GM06990 (cell line): Measurements from ENCODE around the gene LCE3A.
"Not testable (repeated sequence)": the region's sequence is repeated elsewhere in the genome, so short reads cannot be mapped to it uniquely, and the experiment has no call there.

Source experiments
- DNase-seq: peaks from one replicate; pipeline ENCODE4 v3.0.0-alpha.2; 2011; ENCODE audit not compliant: insufficient read length; ENCODE audit errors: extremely low read depth
- H3K27me3 ChIP-seq: replicated peaks from 2 replicates; pipeline ENCODE4 v1.6.0; 2011; ENCODE audit warnings: low read length; ENCODE audit not compliant: control insufficient read depth, insufficient read depth
- H3K36me3 ChIP-seq: 2 replicates; pipeline ENCODE4 v1.5.1; 2011; ENCODE audit warnings: low read length; ENCODE audit not compliant: control insufficient read depth, insufficient read depth
- H3K4me3 ChIP-seq: replicated peaks from 2 replicates; pipeline ENCODE4 v1.5.1; 2011; ENCODE audit warnings: low read depth, mild to moderate bottlenecking, control low read depth, low read length
- TF ChIP-seq, protein P1 (sequence below): IDR thresholded peaks from 2 replicates; pipeline ENCODE4 v1.5.1; 2011; ENCODE audit warnings: low read length, control low read depth, mild to moderate bottlenecking, inconsistent platforms; ENCODE audit not compliant: insufficient read depth, poor library complexity, severe bottlenecking

LCE3A gene, protein sequence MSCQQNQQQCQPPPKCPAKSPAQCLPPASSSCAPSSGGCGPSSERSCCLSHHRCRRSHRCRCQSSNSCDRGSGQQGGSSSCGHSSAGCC

DNA sequence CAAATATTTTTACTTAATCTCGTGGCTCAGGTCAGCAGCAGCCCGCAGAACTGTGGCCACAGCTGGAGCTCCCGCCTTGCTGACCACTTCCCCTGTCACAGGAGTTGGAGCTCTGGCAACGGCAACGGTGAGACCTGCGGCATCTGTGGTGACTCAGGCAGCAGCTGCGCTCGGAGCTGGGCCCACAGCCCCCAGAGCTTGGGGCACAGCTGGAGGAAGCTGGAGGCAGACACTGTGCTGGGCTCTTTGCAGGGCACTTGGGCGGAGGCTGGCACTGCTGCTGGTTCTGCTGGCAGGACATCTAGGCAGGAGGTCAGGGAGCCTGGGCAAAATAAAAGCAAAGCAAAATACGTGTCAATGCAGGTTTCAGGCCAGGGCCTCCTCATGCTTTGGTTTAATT is at the start of gene LCE3A:
Gene LCE3A (minus strand): TSS at position 301 of the 400 bp plus-strand sequence. CDS start 0 bp downstream, at position 301.
- DNase-seq: peak; percentile 55
- TF ChIP-seq, protein P1, sequence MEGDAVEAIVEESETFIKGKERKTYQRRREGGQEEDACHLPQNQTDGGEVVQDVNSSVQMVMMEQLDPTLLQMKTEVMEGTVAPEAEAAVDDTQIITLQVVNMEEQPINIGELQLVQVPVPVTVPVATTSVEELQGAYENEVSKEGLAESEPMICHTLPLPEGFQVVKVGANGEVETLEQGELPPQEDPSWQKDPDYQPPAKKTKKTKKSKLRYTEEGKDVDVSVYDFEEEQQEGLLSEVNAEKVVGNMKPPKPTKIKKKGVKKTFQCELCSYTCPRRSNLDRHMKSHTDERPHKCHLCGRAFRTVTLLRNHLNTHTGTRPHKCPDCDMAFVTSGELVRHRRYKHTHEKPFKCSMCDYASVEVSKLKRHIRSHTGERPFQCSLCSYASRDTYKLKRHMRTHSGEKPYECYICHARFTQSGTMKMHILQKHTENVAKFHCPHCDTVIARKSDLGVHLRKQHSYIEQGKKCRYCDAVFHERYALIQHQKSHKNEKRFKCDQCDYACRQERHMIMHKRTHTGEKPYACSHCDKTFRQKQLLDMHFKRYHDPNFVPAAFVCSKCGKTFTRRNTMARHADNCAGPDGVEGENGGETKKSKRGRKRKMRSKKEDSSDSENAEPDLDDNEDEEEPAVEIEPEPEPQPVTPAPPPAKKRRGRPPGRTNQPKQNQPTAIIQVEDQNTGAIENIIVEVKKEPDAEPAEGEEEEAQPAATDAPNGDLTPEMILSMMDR: no peak
- no peak within 1 kb of the TSS for H3K4me3 ChIP-seq

DNA sequence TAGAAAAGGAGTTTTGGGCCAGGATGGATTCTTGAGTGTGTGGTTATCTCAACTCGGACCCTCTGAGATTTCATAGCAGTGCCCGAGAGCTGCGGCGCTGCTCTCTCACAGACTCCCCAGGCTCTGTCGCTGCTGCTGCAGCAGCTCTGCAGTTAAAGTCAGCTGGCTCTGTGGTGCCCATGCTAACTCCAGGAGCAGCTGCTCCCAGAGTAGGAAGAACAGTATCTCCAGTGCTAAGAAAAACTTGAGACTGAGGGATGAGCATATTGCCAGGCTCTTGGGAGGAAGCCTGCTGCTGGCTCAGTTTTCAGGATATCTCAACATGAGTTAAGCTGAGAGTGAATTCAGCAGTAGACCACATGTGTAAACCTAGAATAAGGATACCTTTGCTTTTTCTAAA is 44.7 kb upstream of the LCE3A start:
- TF ChIP-seq, protein P1: no peak
- Histone ChIP-seq H3K36me3 (no peaks in the 10 kb centered on the region), H3K27me3 (peaks cover 2% of the 10 kb centered on the region), H3K4me3 (no peak overlapping the region)
- no peak for DNase-seq

More for the DNA sequence above, at the start of gene LCE3A:
- no peaks in the 10 kb centered on the region for H3K36me3 ChIP-seq
- H3K27me3 ChIP-seq: no peaks in the 10 kb centered on the region; the same call in 1 of the 2 replicates

DNA sequence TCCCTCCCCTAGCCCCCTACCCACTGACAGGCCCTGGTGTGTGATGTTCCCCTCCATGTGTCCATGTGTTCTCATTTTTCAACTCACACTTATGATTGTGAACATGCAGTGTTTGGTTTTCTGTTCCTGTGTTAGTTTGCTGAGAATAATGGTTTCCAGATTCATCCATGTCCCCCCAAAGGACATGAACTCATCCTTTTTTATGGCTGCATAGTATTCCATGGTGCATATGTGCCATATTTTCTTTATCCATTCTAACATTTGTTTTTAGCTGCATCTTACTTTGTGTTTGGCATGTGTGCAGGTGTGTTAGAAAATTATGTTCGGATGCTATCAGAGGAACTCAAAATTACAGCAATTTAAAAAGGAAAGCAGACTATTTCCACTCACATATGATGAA is 43.3 kb upstream of the LCE3A start:
- not testable (repeated sequence) for H3K27me3 ChIP-seq, H3K36me3 ChIP-seq, H3K4me3 ChIP-seq, DNase-seq

DNA sequence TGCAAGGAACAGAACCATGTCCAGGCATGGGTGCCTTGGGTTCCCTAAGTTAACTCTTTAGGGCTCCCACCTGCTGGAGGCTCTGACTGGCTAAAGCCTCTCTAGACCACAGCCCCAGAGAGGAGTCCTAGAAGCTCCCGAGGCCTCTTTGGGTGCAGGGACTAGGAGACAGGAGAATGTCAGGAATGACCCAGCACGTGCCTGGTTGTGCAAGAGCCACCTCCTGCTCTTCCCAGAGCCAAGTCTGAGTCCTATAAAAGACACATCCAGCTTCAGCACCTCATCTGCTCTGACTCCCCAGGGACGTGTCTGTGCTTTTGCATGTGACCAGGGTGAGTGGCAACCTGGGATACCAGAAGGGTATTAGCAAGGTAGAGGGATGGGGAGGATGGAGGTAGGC is 40.2 kb upstream of the LCE3A start, which contains the start of gene LCE2D:
Gene LCE2D (plus strand): TSS at position 283 of the 400 bp plus-strand sequence. CDS start 726 bp downstream, outside the sequence.
- no peak for DNase-seq
- H3K4me3 ChIP-seq: no peak within 1 kb of the TSS
- TF ChIP-seq, protein P1: no peak
- H3K36me3 ChIP-seq: no peaks in the 10 kb centered on the region
- H3K27me3 ChIP-seq: peaks cover 2% of the 10 kb centered on the region

DNA sequence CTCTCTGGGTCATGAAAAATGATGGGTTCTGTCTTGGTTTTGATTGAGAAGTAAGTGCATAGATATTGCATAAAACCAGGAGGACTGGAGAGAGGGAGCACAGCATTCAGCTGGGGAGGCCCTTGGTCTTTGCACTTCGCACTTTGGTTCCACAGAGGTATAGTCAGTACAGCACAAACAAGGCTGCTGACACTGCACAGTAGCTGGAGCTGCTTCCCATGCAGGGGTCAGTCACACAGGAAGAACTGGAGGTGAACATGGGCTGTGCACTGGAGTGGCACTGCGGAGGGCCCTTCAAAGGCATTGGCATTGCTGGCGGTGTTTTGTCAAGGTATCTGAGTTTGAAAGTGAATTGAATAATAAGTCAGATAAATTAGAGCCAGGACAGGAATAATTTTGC is 35.7 kb upstream of the LCE3A start:
- TF ChIP-seq, protein P1: no peak
- DNase-seq: no peak
- no peaks in the 10 kb centered on the region for H3K36me3 ChIP-seq
- no peak overlapping the region for H3K4me3 ChIP-seq
- H3K27me3 ChIP-seq: peaks cover 2% of the 10 kb centered on the region

DNA sequence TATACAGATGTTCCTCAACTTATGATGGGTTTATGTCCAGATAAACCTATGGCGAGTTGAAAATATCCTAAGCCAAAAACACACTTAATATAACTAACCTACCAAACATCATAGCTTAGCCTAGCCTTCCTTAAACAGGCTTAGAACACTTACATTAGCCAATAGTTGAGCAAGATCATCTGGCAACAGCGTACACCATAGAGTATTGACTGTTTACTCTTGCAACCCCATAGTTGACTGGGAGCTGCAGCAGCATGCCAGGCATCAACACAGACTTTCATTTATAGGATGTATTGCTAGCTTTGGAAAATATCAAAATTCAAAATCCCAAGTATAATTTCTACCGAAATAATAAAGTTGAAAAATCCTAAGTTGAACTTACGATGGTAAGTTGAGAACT is 34.8 kb upstream of the LCE3A start:
- TF ChIP-seq, protein P1: no peak
- H3K36me3 ChIP-seq: no peaks in the 10 kb centered on the region
- no peak overlapping the region for H3K4me3 ChIP-seq
- H3K27me3 ChIP-seq: no peaks in the 10 kb centered on the region; the same call in 1 of the 2 replicates
- no peak for DNase-seq
